ENCODE results near the gene BAIAP2L1.

The BAIAP2L1 gene

DNA sequence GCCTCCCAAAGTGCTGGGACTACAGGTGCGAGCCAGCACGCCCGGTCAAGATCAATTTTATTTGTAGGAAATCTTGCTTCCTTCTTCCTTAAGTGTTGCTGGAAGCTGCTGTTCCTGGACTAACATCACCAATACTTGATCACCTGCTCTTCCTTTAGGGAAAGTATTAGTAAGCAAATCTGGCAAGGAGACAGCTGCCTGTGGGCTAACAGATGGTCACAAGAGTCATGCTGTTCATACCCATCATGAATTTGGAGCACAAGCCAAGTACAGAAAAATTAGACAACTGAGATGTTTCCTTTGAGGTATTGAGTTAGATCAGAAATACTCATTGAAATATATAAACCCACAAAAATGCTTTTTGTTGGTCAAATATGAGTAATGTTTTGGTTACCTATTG is 27.9 kb downstream of the BAIAP2L1 start:
- peak; percentile 76 for DNase-seq (ENCODE audit: low spot score)
- POLR2A ChIA-PET (ENCODE audit: low non-redundant PET), result no interaction called here
- H3K27ac ChIP-seq, result peak overlapping the region; percentile 68
- CTCF ChIA-PET, result interaction anchor here (0.9 to 1.1 kb wide), 2 partner anchors 28 to 74 kb away, joined by 3 read pairs; partner anchors contain the start of gene BAIAP2L1
- TF ChIP-seq, protein P1, sequence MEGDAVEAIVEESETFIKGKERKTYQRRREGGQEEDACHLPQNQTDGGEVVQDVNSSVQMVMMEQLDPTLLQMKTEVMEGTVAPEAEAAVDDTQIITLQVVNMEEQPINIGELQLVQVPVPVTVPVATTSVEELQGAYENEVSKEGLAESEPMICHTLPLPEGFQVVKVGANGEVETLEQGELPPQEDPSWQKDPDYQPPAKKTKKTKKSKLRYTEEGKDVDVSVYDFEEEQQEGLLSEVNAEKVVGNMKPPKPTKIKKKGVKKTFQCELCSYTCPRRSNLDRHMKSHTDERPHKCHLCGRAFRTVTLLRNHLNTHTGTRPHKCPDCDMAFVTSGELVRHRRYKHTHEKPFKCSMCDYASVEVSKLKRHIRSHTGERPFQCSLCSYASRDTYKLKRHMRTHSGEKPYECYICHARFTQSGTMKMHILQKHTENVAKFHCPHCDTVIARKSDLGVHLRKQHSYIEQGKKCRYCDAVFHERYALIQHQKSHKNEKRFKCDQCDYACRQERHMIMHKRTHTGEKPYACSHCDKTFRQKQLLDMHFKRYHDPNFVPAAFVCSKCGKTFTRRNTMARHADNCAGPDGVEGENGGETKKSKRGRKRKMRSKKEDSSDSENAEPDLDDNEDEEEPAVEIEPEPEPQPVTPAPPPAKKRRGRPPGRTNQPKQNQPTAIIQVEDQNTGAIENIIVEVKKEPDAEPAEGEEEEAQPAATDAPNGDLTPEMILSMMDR (conservative IDR thresholded peaks at IDR 0.05; ENCODE audit: low read depth), result no peak

DNA sequence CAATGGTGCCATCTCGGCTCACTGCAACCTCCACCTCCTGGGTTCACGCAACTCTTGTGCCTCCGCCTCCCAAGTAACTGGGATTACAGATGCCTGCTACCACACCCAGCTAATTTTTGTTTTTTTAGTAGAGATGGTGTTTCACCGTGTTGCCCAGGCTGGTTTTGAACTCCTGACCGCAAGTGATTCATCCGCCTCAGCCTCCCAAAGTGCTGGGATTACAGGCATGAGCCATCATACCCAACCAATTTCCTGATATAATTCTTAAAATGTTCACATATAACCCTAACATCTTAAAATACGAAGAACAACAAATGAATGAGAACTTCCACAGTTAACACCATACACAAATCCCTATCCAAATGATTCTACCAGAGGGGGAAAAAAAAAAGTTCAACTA is 31.2 kb downstream of the BAIAP2L1 start:
- H3K27ac ChIP-seq, result peak overlapping the region; percentile 51; the same call in 1 of the 2 replicates
- CTCF ChIA-PET, result interaction anchor here (0.6 kb wide), 1 partner anchor 83 kb away, joined by 3 read pairs; no protein-coding TSS in a partner anchor
- POLR2A ChIA-PET (ENCODE audit: low non-redundant PET), result no interaction called here
- TF ChIP-seq, protein P1 (conservative IDR thresholded peaks at IDR 0.05; ENCODE audit: low read depth), result no peak
- no peak for DNase-seq (ENCODE audit: low spot score)

DNA sequence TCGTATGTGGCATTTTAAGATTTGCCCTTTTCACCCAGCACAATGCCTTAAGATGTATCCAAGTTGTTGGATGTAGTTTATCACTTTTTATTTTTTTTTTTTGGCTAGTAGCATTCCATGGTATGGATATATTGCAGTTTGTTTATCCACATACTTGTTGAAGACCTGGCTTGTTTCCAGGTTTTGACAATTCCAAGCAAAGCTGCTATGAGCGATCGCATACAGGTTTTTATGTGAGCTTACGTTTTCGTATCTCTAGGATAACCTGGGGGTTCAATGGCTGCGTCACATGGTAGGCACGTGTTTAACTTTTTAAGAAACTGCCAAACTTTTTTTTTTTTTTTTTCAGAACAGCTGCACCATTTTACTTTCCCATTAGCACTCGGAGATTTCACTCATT is 32.2 kb downstream of the BAIAP2L1 start:
- ChIA-PET POLR2A (ENCODE audit: low non-redundant PET) (no interaction called here), CTCF (interaction anchor here (0.6 to 0.7 kb wide), 2 partner anchors 10 to 74 kb away, joined by 4 to 8 read pairs; no protein-coding TSS in a partner anchor)
- no peak overlapping the region for H3K27ac ChIP-seq
- DNase-seq (ENCODE audit: low spot score), result no peak
- TF ChIP-seq, protein P1 (conservative IDR thresholded peaks at IDR 0.05; ENCODE audit: low read depth), result no peak

DNA sequence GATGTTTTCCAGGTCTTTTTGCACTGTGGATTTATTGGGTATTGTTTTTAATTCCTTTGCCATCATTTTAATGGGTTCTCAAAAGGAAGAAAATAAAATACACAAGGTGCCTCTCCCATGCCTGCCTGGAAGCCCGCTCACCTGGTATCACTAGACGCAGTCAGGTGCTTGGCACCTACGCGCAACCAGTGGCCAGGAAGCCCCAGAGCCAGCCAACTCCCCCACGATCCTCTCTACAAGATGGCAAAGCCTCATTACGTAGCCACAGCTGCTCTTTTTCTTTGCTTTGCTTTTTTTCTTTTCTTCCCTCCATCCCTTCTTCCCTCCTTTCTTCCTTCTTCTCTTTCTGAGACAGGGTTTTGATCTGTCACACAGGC is 34.3 kb downstream of the BAIAP2L1 start:
- CTCF ChIA-PET, result interaction anchor here (0.6 kb wide), 1 partner anchor 55 kb away, joined by 3 read pairs; no protein-coding TSS in a partner anchor
- TF ChIP-seq, protein P1 (conservative IDR thresholded peaks at IDR 0.05; ENCODE audit: low read depth), result no peak
- peak overlapping the region; percentile 25 for H3K27ac ChIP-seq
- POLR2A ChIA-PET (ENCODE audit: low non-redundant PET), result no interaction called here
- DNase-seq (ENCODE audit: low spot score), result no peak

DNA sequence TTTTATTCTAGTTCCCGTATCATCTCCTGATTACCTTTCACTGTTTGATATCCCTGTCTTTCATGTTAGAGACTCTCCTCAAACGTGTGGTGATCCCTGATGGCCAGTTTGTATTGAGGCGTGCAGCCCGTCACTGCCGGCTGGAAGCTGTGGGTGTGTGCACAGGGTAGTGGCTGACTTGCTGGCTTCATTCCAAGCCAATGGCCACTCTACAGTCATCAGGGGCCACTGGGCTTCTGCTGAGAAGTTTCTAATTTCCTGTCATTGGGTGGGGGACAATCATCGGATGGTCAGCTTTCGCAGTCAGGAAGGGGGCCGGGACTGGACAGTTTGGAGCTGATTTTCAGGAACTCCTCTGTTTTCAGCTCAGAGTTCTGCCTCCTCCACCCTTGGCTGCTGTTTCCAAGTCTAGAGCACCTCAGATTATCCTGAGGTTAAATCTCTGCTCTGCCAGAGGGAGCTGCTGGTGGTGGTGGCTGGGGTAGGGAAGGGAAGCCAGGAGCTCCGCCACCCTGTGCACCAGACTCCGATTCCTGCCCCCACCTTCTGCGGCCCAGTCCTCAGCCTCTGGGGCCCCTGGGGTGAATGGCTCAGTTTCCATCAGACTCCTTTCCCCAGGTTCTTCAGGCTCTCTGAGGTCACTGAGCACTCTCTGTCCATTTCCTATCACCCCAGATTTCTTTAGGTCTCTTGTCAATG is 34.9 kb downstream of the BAIAP2L1 start:
- CTCF ChIA-PET, result interaction anchor here (0.6 kb wide), 2 partner anchors 33 to 55 kb away, joined by 3 to 5 read pairs; no protein-coding TSS in a partner anchor
- POLR2A ChIA-PET (ENCODE audit: low non-redundant PET), result no interaction called here

DNA sequence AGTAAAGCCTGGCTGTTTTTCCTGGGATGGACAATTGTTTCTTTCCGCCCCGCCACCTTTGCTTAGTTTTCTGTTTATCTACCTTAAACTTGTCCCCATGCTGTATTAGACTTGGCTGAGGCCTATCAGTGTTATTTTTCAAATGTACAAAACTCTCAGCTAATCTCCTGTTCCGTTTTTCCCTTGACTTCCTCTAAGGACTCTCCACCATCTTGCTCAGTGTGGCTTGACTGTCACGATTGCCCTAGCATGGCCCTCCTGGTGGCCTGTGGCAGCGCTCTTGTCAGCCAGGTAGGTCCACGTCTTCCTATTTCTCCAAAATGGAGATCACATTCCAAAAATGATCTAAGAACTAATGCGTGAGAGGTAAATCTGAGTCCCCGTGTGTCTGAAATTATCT is 36.7 kb downstream of the BAIAP2L1 start:
- DNase-seq (ENCODE audit: low spot score), result no peak
- CTCF ChIA-PET, result no interaction called here
- TF ChIP-seq, protein P1 (conservative IDR thresholded peaks at IDR 0.05; ENCODE audit: low read depth), result no peak
- no peak overlapping the region for H3K27ac ChIP-seq
- POLR2A ChIA-PET (ENCODE audit: low non-redundant PET), result no interaction called here

More for the DNA sequence above, 34.9 kb downstream of the BAIAP2L1 start:
- TF ChIP-seq, protein P1 (conservative IDR thresholded peaks at IDR 0.05; ENCODE audit: low read depth), result no peak
- DNase-seq (ENCODE audit: low spot score), result no peak
- H3K27ac ChIP-seq, result peak overlapping the region; percentile 25
